ENCODE results near the gene CLEC11A.

CLEC11A gene

DNA sequence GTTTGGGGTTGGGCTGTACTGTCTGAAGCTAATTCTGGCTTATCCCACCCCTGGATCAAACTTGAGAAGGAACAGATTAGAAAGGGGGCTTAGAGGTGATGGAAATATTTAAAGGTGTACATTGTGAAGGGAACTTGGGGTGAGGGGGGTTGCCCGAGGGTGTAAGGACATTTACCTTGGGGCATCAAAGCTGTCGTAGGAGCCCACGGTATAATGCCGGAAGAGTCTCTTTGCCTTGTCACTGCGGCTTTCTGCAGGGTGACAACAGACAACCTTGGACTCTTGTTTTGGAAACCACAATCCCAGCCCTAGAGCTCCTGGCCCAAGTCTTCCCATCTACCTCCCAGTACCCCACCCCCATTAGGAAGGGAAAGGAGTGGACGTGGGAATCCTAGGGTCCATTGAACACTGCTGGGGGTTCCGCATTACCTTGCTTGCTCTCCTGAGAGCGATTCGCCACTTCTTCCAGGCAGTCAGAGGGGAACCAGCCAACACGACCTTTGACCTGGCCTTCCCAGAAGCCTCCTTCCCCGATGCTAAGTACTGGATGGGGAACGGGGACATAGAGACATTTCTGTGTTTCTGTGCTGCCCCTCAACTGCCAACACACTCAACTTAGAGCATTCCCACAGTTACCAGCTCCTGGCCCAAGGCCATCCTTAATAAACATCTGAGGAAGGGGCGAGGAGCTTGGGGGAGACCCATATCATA, 25.6 kb upstream of the CLEC11A start:
- TF ChIP-seq GATA3 (IDR thresholded peaks at IDR 0.05; ENCODE audit: low read depth, low read length) (no peak), GATA2 (IDR thresholded peaks at IDR 0.05; ENCODE audit: low read depth, low read length) (no peak)

DNA sequence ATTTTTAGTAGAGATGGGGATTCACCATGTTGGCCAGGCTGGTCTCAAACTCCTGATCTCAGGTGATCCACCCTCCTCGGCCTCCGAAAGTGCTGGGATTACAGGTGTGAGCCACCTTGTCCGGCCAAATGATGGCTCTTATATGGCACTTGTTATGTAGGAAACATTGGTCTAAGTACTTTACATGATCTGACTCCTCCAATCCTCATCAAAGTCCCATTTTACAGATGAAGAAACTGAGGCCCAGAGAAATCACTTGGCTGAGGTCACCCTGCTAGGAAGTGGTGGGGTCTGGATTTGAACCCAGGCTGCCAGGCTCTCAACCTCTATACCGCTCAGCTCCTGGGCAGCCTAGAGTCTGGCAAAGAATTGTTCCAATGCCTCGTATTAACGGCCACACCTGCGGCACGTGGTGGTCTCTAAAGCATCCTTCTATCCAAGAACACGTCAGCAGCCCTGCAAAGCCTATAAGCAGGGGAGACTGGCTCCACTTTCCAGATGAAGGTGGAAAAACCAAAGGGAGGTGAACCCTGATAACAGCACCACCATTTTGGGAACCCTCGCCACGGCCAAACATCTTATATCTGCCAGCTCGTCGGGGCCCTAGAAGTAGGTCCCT, 21.7 kb upstream of the CLEC11A start:
- no peak for TF ChIP-seq GATA3 (IDR thresholded peaks at IDR 0.05; ENCODE audit: low read depth, low read length)
- TF ChIP-seq GATA2 (IDR thresholded peaks at IDR 0.05; ENCODE audit: low read depth, low read length), result no peak

DNA sequence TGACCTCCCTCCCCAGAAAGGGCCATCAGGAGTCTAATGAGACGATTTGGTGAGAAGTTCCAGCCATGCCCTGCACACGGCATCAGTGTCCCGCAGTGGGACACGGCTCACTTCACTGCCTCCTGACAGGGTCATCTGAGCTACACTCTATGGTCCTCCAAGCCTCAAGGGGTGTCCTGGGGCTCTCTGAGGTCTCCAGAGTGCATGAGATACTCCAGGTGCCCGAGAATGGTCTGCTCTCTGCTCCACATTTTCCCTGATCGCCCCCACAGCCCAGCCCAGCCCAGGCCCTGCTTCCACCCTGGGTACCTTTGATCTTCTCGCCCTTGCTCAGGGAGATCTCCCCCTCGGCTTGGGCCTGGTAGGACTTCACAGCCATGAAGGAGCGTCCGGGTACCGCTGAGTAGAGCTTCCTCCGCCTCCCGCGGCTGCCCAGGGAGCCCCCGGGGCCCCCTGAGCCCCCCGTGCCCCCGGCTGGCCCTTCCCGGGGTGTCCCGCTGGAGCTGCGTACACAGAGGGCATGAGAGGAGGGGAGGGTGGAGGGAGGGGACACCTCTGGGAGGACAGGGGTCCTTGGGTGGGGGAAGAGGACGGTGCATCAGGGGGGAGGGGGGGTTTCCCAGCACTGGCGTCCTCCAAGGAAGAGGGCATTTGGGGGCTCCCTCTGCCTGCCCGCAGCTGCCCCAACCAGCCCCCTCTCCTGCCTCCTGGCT, 20.9 kb upstream of the CLEC11A start:
- no peak for TF ChIP-seq GATA2 (IDR thresholded peaks at IDR 0.05; ENCODE audit: low read depth, low read length)
- TF ChIP-seq GATA3 (IDR thresholded peaks at IDR 0.05; ENCODE audit: low read depth, low read length), result no peak

DNA sequence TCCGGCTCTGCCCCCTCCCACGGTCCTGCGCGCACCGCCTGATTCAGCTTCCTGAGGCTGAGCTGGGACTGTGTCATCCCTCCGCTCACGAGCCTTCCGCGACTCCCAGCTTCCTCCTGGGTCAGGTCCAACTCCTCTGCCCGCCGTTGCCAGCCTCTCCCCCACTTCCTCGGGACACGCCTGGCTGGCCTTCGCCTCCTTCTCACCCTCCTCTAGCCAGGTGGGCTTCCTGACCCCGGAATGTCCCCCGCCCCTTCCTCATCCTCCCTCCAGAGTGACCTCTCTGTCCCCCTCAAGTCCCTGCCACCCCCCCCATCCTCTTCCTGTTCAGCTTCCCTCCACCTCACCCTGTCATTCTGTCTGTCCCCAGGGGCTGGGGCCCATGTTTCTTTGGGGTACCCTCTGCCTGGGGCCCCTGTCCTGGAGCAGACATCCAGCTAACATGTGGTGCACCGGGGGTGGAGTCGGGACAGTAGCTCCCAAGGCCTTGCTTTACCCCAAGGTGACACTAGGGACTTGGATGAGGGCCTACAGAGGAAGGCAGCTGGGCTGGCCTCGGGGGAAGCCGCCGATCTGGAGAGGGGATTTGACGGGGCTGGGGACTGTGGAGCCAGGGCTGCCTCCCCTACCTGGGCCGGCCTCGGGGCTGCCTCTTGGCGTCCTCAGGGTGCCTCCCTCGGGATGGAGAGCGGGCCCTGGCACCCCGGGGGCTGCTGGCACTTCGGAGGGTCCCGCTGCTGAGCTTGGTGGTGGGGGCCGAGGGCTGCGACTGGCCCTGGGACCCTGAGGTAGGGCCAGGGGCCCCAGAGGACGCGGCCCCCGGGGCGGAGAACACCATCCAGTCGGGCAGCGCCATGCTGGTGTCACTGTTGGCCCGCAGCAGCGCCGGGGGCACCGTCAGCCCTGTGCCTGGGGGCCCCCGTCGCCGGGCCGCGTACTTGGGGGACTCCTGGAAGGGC, 20.0 kb upstream of the CLEC11A start:
- TF ChIP-seq GATA3 (IDR thresholded peaks at IDR 0.05; ENCODE audit: low read depth, low read length), result no peak
- no peak for TF ChIP-seq GATA2 (IDR thresholded peaks at IDR 0.05; ENCODE audit: low read depth, low read length)

DNA sequence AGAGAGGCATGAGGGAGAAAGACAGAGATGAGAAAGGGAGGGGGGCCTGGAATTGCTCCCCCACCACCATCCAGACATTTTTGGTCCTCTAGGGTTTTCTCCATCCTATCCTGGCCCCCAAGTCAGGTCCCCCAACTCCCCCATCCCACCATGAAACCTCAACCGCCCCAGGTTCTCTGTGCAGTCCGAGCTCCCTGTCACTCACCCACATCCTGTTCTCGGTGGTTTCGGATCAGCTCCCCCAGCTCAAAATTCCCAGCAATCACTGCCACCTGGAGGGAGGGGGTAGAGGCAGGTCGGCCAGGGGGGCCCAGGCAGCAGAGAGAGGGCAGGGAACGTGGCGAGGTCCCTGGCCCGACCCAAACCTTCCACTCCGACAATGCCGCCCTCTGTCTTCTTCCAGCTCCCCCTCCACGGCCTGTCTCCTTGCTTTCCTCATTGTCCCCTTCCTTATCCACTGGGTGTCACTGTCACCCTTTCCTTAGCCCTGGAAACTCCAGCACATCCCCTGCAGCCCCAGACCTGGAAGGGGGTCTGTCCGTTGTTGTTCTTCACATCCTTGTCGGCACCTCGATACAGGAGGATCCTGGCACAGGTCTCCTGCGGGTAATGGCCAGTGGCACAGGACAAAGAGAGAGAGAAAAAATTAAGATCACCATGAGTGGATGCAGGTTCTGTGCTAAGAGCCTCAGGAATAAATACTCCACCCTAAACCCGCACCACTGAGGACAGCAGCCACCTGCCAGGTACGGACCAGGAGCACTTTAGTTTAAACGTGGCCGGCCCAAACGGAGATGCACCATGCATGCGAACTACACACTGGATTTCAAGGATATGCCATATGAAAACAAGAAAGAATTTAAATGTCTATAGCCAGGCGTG, 19.0 kb upstream of the CLEC11A start:
- no peak for TF ChIP-seq GATA2 (IDR thresholded peaks at IDR 0.05; ENCODE audit: low read depth, low read length)
- TF ChIP-seq GATA3 (IDR thresholded peaks at IDR 0.05; ENCODE audit: low read depth, low read length), result no peak

DNA sequence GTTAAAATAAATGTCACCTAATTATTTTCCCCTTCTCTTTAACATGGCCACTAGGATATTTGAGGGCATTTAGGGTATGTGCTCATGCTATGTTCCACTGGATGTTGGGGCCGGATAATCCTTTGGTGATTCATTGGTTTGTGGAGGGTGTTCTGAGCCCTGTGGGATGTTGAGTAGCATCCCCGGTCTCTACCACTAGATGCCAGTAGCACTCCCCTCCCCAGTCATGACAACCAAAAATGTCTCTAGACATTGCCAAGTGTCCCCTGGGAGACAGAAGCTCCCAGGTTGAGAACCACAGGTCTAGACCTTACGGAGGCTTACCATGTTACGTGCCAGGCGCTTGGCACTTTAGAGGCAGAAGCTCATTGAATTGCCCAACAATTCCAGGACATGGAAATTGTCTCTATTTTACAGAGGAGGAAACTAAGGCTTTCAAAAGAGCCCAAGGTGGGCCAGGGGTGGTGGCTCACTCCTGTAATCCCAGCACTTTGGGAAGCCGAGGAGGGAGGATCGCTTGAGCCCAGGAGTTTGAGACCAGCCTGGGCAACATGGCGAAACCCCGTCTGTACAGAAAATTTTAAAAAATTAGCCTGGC, 17.6 kb upstream of the CLEC11A start:
- TF ChIP-seq GATA3 (IDR thresholded peaks at IDR 0.05; ENCODE audit: low read depth, low read length), result no peak
- no peak for TF ChIP-seq GATA2 (IDR thresholded peaks at IDR 0.05; ENCODE audit: low read depth, low read length)

DNA sequence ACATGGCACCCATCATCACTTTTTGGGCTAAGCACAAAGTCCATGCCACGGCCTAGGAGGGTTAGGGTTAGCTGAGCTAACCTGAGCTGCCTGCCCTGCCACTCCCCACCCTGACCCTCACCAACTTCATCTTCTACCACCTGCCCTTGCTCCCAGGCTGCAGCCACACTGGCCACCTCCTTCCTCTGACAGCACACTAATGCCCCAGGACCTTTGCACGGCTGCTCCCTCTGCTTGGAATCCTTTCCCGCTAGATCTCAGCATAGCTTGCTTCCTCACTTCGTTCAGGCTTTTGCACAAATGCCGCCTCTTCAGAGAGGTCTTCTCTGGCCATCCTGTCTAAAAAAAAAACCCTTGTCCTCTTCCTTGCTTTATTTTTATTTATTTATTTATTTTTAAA, 16.8 kb upstream of the CLEC11A start:
- TF ChIP-seq GATA2 (IDR thresholded peaks at IDR 0.05; ENCODE audit: low read depth, low read length) (no peak), GATA3 (IDR thresholded peaks at IDR 0.05; ENCODE audit: low read depth, low read length) (no peak)

DNA sequence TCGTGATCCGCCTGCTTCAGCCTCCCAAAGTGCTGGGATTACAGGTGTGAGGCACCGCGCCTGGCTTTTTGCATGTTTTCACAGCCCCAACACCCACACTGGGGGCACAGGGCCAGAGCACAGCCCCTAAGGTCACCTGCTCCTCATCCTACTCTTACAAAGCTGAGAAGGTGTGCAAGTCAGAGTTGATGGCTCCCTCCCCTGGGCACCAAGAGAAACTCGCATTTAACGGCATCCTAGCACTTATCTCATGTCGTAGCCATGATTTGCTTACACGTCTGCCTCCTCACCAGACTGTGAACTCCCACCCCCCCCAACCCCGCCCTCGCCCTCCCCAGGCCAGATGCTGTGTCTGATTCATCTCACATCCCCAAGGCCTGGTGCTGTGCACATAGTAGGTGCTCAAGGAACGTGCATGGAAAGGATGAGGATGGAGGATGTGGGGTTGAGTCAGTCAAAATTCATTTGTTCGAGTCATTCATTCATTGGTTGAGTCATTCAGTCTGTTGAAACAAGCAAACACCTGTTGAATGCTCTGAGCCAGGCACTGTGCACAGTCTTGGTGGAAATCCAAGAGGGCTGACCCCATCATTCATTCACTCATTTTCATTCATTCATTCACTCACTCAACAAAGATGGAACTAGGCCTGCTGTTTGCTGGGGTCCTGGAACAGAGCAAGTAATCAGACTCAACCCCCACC, 14.8 kb upstream of the CLEC11A start:
- no peak for TF ChIP-seq GATA2 (IDR thresholded peaks at IDR 0.05; ENCODE audit: low read depth, low read length)
- TF ChIP-seq GATA3 (IDR thresholded peaks at IDR 0.05; ENCODE audit: low read depth, low read length), result no peak

DNA sequence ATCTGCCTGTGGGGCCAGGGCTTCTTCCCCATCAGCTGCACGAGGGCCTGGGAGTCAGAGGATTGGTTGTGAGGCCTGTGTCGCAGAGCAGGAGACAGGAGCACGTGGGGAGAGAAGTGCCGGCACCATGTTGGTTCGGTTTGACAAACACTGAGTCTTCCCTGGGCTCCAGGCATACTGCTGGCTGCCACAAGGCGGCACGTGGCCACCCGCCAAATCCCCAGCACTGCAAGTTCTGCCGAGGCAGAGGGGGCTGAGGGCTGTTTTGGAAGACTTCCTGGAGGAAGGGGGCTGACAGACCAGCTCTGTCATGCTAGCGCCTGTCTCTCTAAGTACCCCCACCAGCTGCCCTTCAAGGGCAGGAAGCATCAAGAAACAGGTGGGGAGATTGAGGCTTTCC, 13.1 kb upstream of the CLEC11A start:
- no peak for TF ChIP-seq GATA2 (IDR thresholded peaks at IDR 0.05; ENCODE audit: low read depth, low read length)
- no peak for TF ChIP-seq GATA3 (IDR thresholded peaks at IDR 0.05; ENCODE audit: low read depth, low read length)

DNA sequence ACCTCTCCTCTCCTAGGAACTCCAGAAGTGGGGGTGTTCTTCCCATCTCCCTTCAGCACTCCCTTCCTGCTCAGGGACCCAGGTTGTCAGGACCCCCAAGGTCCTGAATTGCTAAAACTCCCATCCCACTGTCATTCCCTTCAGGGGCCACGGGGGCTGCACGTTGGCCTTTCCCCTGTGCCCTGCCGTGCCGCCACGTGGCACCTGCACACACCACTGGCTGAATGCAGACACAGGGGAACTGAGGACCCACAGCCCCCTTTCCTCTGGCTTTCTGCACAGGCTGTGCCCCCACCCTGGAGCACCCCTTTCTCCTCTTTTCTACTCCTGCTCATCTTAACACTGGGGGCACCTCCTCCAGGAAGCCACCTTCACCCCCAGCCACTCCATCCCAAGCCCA, 12.6 kb upstream of the CLEC11A start:
- TF ChIP-seq GATA3 (IDR thresholded peaks at IDR 0.05; ENCODE audit: low read depth, low read length), result no peak
- TF ChIP-seq GATA2 (IDR thresholded peaks at IDR 0.05; ENCODE audit: low read depth, low read length), result no peak

DNA sequence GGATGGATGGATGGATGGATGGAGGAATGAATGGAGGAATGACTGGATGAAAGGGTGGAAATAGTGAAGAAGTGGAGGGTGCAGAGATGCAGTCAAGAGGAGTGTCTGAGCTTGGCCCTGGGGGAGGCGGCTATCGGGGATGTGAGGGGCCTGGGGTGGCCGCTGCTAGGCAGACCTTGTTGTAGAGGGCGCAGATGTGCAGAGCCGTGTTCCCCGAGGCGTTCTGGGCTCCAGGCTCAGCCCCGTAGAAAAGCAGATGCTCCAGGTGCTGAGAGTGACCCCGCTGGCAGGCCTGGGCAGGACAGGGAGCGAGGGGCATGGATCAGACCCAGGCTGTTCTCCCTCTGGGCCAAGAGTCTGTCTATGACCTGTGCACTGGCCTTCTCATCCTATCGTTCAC, 12.0 kb upstream of the CLEC11A start:
- TF ChIP-seq GATA2 (IDR thresholded peaks at IDR 0.05; ENCODE audit: low read depth, low read length) (no peak), GATA3 (IDR thresholded peaks at IDR 0.05; ENCODE audit: low read depth, low read length) (no peak)

DNA sequence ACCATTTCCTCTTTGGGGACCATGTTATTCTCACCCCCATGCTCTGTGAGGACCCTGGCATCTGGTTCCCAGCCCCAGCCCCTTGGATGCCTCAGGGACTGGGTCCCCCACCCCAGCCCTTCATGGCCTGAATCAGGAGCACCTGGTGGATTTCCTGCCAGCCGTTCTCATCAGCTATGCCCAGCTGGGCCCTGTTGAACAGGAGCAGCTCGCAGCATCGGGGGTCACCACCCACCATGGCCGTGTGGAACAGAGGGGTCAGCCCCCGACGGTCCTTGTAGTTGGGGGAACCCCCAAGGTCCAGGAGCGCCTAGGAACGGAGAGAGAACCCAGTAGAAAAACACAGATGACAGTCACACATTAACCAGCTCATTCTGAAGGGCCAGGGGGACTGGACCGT, 11.4 kb upstream of the CLEC11A start:
- TF ChIP-seq GATA3 (IDR thresholded peaks at IDR 0.05; ENCODE audit: low read depth, low read length) (no peak), GATA2 (IDR thresholded peaks at IDR 0.05; ENCODE audit: low read depth, low read length) (no peak)

Measured in SH-SY5Y (cell line).